ENCODE results near the gene JSRP1. TPM values are rescaled to one million over a fixed set of nuclear protein-coding genes. Genes with fewer than 3 reads are reported as not detected.

JSRP1 gene
- total and polyA plus RNA-seq, 2 donors (not counting 1 experiment from before 2014, with no cell fraction given) = not detected

DNA sequence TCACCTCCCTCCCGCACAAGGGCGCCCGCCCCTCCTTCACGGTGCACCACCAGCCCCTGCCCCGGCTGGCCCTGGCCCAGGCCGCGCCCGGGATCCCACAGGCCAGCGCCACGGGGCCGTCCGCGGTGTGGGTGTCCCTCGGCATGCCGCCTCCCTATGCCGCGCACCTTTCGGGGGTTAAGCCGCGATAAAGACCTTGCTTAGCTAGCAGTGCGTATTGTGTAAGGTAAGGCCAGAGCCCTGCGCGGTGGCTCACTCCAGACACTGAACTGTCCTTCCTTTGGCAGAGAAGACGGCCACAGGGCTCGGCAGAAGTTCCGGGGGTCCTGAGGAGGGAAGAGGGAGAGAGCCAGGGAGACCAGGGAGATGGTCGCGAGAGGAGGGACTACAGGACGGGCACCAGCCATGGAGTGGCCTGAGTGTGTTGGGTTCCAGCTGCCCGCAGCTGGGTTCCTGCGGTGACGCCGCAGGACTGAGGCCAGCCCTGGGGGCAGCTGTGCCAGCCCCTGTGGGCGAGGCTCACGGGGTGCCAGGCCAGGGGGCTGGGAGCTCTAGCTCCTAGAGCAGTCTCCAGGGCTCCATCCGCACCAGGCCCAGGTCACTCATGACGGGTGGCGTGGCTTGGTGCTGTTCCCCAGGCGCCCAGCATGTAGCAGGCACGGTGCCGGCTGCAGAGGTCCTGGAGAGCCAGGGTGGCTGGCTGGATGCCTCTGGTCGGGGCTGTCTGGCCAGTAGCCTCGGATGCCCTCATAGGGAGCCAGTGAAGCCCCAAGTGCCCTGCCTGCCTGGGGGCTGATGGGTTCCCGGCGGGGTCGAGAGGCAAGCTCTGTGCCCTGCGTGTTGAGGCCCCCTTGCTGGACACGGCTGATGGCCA, 27.8 kb downstream of the JSRP1 start:
- Histone ChIP-seq H3K27me3 (ENCODE audit: control insufficient read depth, insufficient read depth, low read length) (no peaks in the 10 kb centered on the region), H3K27ac (ENCODE audit: insufficient read depth, low read length) (no peak overlapping the region), H3K36me3 (ENCODE audit: control insufficient read depth, insufficient read depth, low read length) (peaks cover 51% of the 10 kb centered on the region), H3K9me3 (ENCODE audit: control insufficient read depth, insufficient read depth, low read depth, low read length) (no peaks in the 10 kb centered on the region), H3K4me3 (replicated peaks in 1 of 4; ENCODE audit: control extremely low read depth in 1 of 4, insufficient read depth in 1 of 4, low read depth in 3 of 4, low read length in 4 of 4) (no peak overlapping the region), H3K4me1 (ENCODE audit: control insufficient read depth, extremely low read depth, insufficient read depth, low read length) (no peaks in the 10 kb centered on the region), H4K20me1 (ENCODE audit: control insufficient read depth, extremely low read depth, insufficient read depth, low read length) (no peaks in the 10 kb centered on the region), H3K9ac (ENCODE audit: insufficient read depth, low read length) (no peak overlapping the region), H3K4me2 (ENCODE audit: extremely low read depth, insufficient read depth, low read length) (no peak overlapping the region), H3K79me2 (ENCODE audit: control insufficient read depth, insufficient read depth, low read length) (peaks cover 14% of the 10 kb centered on the region), H2AFZ (ENCODE audit: low read length) (no peak overlapping the region)
- no peak for DNase-seq (ENCODE audit: low read depth in 2 of 2)
- no peak for TF ChIP-seq EZH2 (IDR thresholded peaks at IDR 0.05; ENCODE audit: low read length, missing control alignments)
- TF ChIP-seq CTCF (conservative IDR thresholded peaks at IDR 0.05 in 1 of 2, IDR thresholded peaks at IDR 0.05 in 1 of 2; ENCODE audit: low read depth in 1 of 2, low read length in 2 of 2) = no peak

DNA sequence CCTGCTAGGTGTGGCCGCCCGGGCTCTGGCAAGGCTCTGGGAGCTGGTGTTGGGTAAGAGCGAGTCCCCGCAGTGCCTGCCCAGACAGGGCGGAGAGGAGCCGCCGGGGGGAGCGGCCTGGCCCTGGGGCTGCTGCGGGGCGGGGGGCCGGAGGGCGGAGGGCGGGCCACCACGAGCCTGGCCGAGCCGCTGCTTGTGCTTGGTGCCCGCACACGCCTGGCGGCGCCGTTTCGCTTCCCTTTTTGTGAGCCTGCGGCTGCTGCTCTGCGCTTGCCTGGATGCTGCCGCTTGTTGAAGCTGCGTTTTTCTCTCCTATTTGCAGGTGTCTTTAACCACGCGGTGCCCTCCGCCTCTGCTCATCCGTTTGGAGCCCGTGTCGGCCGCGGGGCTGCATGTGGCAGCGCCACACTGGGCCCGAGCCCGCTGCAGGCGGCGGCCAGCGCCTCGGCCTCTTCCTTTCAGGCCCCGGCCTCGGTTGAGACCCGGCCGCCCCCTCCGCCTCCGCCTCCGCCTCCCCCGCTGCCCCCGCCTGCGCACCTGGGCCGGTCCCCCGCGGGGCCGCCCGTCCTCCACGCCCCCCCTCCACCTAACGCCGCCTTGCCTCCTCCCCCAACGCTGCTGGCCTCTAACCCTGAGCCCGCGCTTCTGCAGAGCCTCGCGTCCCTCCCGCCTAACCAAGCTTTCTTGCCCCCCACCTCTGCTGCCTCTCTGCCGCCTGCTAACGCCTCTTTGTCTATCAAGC, 28.6 kb downstream of the JSRP1 start:
- peaks cover 7% of the 10 kb centered on the region for H3K79me2 ChIP-seq (ENCODE audit: control insufficient read depth, insufficient read depth, low read length)
- peaks cover 46% of the 10 kb centered on the region for H3K36me3 ChIP-seq (ENCODE audit: control insufficient read depth, insufficient read depth, low read length)
- H3K4me2 ChIP-seq (ENCODE audit: extremely low read depth, insufficient read depth, low read length) = no peak overlapping the region
- H4K20me1 ChIP-seq (ENCODE audit: control insufficient read depth, extremely low read depth, insufficient read depth, low read length) = no peaks in the 10 kb centered on the region
- H3K27ac ChIP-seq (ENCODE audit: insufficient read depth, low read length) = no peak overlapping the region
- TF ChIP-seq CTCF (conservative IDR thresholded peaks at IDR 0.05 in 1 of 2, IDR thresholded peaks at IDR 0.05 in 1 of 2; ENCODE audit: low read depth in 1 of 2, low read length in 2 of 2) (no peak), EZH2 (IDR thresholded peaks at IDR 0.05; ENCODE audit: low read length, missing control alignments) (no peak)
- no peak overlapping the region for H3K9ac ChIP-seq (ENCODE audit: insufficient read depth, low read length)
- no peak overlapping the region for H2AFZ ChIP-seq (ENCODE audit: low read length)
- no peak for DNase-seq (ENCODE audit: low read depth in 2 of 2)
- H3K27me3 ChIP-seq (ENCODE audit: control insufficient read depth, insufficient read depth, low read length) = no peaks in the 10 kb centered on the region
- no peaks in the 10 kb centered on the region for H3K4me1 ChIP-seq (ENCODE audit: control insufficient read depth, extremely low read depth, insufficient read depth, low read length)
- no peak overlapping the region for H3K4me3 ChIP-seq (replicated peaks in 1 of 4; ENCODE audit: control extremely low read depth in 1 of 4, insufficient read depth in 1 of 4, low read depth in 3 of 4, low read length in 4 of 4)
- no peaks in the 10 kb centered on the region for H3K9me3 ChIP-seq (ENCODE audit: control insufficient read depth, insufficient read depth, low read depth, low read length)

- Histone ChIP-seq H3K27ac (ENCODE audit: insufficient read depth, low read length) (no peak overlapping the region), H3K9me3 (ENCODE audit: control insufficient read depth, insufficient read depth, low read depth, low read length) (no peaks in the 10 kb centered on the region), H3K27me3 (ENCODE audit: control insufficient read depth, insufficient read depth, low read length) (no peaks in the 10 kb centered on the region), H3K4me2 (ENCODE audit: extremely low read depth, insufficient read depth, low read length) (no peak overlapping the region), H3K4me1 (ENCODE audit: control insufficient read depth, extremely low read depth, insufficient read depth, low read length) (no peaks in the 10 kb centered on the region), H3K36me3 (ENCODE audit: control insufficient read depth, insufficient read depth, low read length) (peaks cover 45% of the 10 kb centered on the region), H4K20me1 (ENCODE audit: control insufficient read depth, extremely low read depth, insufficient read depth, low read length) (no peaks in the 10 kb centered on the region), H3K79me2 (ENCODE audit: control insufficient read depth, insufficient read depth, low read length) (peaks cover 4% of the 10 kb centered on the region), H3K4me3 (replicated peaks in 1 of 4; ENCODE audit: control extremely low read depth in 1 of 4, insufficient read depth in 1 of 4, low read depth in 3 of 4, low read length in 4 of 4) (no peak overlapping the region), H3K9ac (ENCODE audit: insufficient read depth, low read length) (no peak overlapping the region), H2AFZ (ENCODE audit: low read length) (no peak overlapping the region)
- TF ChIP-seq CTCF (conservative IDR thresholded peaks at IDR 0.05 in 1 of 2, IDR thresholded peaks at IDR 0.05 in 1 of 2; ENCODE audit: low read depth in 1 of 2, low read length in 2 of 2) (no peak), EZH2 (IDR thresholded peaks at IDR 0.05; ENCODE audit: low read length, missing control alignments) (no peak)
- DNase-seq (ENCODE audit: low read depth in 2 of 2) = no peak
Observed at GRCh38 chr19:2226840-2227360, 29.3 kb downstream of the JSRP1 start.

Measured in fibroblast of lung (primary cell).